Measurements from ENCODE around the gene NANOS2.

The NANOS2 gene

DNA sequence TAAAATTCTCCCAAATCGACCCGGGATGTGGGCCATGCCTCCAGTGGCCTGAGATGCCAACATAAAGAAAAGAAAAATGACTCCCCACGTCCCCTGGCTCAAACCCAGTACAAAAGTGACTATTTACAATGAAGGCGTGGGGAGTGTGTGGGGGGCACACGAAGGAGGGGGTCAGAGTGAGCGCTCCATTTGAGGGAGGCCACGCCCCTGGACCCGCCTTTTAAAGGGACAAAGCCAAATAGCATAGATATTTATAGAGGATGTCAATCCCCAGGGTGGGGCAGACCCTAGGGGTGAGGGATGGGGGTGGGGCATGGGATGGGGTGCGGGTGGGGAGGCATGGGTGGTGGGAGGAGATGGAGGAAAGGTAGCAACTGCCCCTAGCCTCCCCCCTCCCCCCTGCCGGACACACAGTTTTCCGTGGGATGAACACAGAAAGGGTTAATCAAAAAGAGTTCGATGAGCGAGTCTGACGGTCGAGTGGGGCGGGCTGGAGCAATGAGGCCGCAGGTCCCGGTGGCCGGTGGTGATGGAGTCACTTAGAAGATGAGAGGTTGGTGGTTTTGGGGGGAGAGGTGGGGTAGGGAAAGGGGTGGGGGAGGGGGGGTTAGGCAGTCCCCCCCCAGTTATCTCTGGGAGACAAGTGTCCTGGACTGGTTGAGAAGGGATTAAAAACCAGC is 20.1 kb upstream of the NANOS2 start:
- intact Hi-C loops (cut with DNase I), result no loop called here
- DNase-seq, result no peak

DNA sequence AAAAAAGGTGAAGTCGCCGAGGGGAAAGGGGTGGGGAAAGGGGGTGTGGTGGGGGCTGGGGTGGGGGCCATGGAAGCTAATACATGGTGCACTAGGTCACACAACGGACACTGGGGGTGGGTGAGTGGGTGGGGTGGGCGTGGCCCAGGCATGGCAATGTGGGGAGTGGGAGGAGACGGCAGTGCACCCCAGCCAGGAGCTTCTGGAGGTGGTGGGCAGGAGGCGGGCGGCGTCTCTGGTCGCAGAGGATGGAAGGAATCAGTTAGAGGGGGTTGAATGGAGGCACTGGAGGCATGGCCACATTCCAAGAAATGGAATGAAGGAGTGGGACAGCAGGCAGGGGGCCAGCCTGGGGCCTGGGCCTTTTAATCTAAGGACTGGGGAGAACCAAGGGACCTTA is 19.2 kb upstream of the NANOS2 start:
- intact Hi-C loops (cut with DNase I), result no loop called here

DNA sequence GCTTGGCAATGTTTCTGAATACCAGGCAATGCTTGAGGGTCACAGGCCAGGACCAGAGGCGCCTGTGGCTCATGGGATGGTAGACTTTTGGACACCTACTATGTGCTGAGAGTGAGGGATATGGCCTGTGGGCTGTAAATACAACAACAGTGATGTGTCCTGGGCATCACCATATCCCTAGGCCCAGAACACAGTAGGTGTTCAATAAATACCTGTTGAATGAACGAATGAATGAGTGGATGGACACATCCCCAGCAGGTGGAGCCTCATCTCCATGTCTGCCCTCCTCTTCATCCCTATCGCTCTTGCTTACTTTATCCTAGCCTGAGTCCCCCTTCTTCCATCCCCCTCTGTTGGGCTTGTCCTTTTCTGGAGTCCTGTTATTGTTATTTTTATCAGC is 16.5 kb upstream of the NANOS2 start:
- no peak for DNase-seq
- intact Hi-C loops (cut with DNase I), result no loop called here

More for the DNA sequence above, 19.2 kb upstream of the NANOS2 start:
- DNase-seq, result no peak

DNA sequence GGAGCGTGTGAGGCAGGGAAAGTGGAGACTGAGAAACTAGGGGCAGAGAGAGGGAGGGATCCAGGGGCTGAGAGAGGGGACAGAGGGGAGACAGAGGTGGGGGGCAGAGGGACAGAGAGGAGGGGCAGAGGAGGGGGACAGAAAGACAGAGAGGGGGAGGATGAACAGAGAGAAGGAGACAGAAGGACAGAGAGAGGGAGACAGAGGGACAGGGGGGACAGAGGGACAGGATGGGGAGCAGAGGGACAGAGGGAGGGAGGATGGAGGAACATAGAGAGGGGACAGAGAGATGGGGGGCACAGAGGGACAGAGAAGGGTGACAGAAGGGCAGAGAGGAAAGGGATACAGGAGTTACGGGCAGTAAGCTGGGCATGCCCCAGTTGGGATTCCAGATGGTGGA is 14.7 kb upstream of the NANOS2 start:
- intact Hi-C loops (cut with DNase I), result no loop called here
- no peak for DNase-seq

GRCh38 chr19:45927565-45928261 is 13.1 kb upstream of the NANOS2 start:
- DNase-seq, result peak; percentile 84 to 97 (median 92)
- intact Hi-C loops (cut with DNase I), result no loop called here

GRCh38 chr19:45924891-45925447 is 10.4 kb upstream of the NANOS2 start:
- no peak for DNase-seq
- intact Hi-C loops (cut with DNase I), result no loop called here

- no peak for DNase-seq
- intact Hi-C loops (cut with DNase I), result no loop called here
These were observed 7.7 kb upstream of the NANOS2 start for GRCh38 chr19:45922281-45922680.

DNA sequence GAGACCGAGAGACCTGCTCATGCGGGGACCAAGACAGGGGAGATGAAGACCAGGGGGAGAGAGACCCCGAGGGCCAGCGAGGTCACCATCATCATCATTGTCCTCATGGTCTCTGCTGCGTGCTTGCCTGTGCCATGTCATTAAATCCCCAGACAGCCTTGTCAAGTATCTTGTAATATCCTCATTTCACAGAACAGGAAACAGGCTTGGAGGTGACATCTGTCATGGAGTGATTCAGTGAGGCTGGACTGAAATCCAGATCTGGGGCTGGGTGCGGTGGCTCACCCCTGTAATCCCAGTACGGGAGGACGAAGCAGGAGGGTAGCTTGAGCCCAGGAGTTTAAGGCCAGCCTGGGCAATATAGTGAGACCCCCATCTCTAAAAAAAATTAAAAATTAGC is 5.9 kb upstream of the NANOS2 start:
- intact Hi-C loops (cut with DNase I), result no loop called here
- peak in 2 of 42 donors; percentile 17 to 48 for DNase-seq

DNA sequence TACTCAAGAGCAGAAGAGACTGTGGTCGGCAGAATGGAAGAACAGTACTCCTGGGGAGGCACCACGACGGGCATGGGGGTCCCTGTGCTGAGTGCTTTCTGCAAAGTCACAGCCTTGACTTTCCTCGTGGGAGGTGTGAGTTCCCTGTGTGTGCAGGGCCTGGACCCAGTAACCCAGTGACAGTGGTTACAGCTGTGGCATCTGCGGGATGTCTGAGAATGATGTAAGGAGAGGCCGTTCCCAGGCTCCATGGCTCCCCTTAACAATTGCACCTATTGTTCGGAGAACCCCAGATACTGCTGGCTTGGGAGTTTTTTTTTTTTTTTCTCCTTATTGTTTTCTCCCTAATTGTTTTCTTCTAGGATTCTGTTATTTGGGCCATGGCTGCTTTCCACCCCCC is 5.1 kb upstream of the NANOS2 start:
- intact Hi-C loops (cut with DNase I), result no loop called here
- DNase-seq, result peak in 41 of 42 donors; percentile 25 to 87 (median 68)

- DNase-seq, result no peak
- intact Hi-C loops (cut with DNase I), result no loop called here
These were observed 4.1 kb upstream of the NANOS2 start for GRCh38 chr19:45918721-45919120.

- intact Hi-C loops (cut with DNase I), result no loop called here
- peak in 10 of 42 donors; percentile 21 to 69 (median 39) for DNase-seq
These were observed 3.0 kb upstream of the NANOS2 start for GRCh38 chr19:45917421-45918091.

GRCh38 chr19:45911291-45911690 is 3.3 kb downstream of the NANOS2 start:
- intact Hi-C loops (cut with DNase I), result no loop called here
- DNase-seq, result no peak

- peak in 1 of 42 donors; percentile 37 for DNase-seq
These were observed 5.6 kb downstream of the NANOS2 start for GRCh38 chr19:45908956-45909355.

GRCh38 chr19:45906221-45906620 is 8.4 kb downstream of the NANOS2 start:
- intact Hi-C loops (cut with DNase I), result no loop called here
- DNase-seq, result no peak

More at GRCh38 chr19:45908956-45909355, 5.6 kb downstream of the NANOS2 start:
- intact Hi-C loops (cut with DNase I), result no loop called here

- intact Hi-C loops (cut with DNase I), result no loop called here
- no peak for DNase-seq
These were observed 9.6 kb downstream of the NANOS2 start for GRCh38 chr19:45905011-45905410.

GRCh38 chr19:45902651-45903625 is 11.6 kb downstream of the NANOS2 start:
- peak; percentile 88 to 99 (median 97) for DNase-seq
- intact Hi-C loops (cut with DNase I), result loop anchor here (1.0 kb wide), 1 partner anchor 17 kb away; the partner anchor contains the start of gene IRF2BP1

GRCh38 chr19:45901912-45902650 is 12.5 kb downstream of the NANOS2 start, which contains the start of gene MYPOP:
TSS of gene MYPOP (minus strand) at chr19:45902613. CDS start at chr19:45901773, 840 bp downstream.
- intact Hi-C loops (cut with DNase I), result loop anchor here (1.0 kb wide), 1 partner anchor 16 kb away; the partner anchor contains the start of gene IRF2BP1
- no peak for DNase-seq

- intact Hi-C loops (cut with DNase I), result no loop called here
- DNase-seq, result peak in 23 of 42 donors; percentile 16 to 63 (median 41)
These were observed 13.1 kb downstream of the NANOS2 start for GRCh38 chr19:45901432-45901911.
